NCI-H128 (cell line): Measurements from ENCODE around the gene C17orf100.
A peak's percentile ranks its signal among the peaks of the same experiment; 100 is the strongest.

Experiments
- DNase-seq: peaks from one replicate; lab custom pipeline; 2025; ENCODE audit not compliant: unreplicated experiment; lab: John Stamatoyannopoulos, UW

Gene C17orf100

DNA sequence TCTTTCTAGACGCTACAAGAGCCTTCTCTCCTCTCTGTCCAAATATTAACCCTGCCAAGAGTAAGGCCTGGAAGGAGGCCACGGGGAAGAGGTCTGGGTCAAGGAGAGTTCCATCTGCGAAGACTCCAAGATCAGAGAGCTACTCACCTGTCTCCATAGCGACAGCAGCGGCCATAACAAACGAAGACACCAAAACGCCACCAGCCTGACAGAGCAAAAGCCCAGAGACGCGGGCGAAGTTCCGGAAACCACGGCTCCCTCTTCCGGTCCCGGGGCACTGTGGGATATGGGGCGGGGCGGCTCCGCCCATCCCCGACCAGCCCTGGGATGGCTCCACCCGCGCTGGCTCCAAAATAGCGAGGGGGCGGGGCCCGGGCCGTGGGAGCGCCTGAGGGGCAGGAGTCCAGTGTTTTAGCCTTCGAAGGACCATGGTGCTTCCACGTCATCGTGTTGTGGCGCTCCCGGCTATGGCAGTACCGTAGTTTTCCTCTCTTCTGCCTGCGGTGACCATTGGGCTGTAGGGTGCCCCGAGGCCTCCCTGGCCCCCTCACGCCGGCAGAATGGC, at the start of gene C17orf100, which contains the start of gene MED31:
TSS of gene C17orf100 (plus strand) at position 409 of the 565 bp plus-strand sequence. CDS start at position 561, 152 bp downstream.
TSS of gene MED31 (minus strand) at position 252 of the 565 bp plus-strand sequence. CDS start at position 175, 77 bp downstream.
- peak; percentile 54 for DNase-seq

DNA sequence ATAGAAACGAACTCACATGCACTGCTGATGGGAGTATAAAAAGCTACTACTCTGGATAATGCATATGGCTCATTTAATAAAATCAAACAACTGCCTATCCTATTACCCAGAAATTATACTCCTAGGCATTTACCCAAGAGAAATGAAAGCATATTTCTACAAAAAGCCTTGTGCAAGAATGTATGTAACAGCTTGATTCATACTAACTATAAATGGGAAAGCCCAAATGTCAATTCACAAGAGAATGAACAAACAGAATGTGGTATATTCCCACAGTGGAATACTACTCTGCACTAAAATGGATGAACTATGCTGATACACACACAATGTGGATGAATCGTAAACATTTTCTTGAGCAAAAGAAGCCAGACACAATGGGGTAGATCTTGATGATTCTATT, 49.4 kb upstream of the C17orf100 start:
- no peak for DNase-seq

DNA sequence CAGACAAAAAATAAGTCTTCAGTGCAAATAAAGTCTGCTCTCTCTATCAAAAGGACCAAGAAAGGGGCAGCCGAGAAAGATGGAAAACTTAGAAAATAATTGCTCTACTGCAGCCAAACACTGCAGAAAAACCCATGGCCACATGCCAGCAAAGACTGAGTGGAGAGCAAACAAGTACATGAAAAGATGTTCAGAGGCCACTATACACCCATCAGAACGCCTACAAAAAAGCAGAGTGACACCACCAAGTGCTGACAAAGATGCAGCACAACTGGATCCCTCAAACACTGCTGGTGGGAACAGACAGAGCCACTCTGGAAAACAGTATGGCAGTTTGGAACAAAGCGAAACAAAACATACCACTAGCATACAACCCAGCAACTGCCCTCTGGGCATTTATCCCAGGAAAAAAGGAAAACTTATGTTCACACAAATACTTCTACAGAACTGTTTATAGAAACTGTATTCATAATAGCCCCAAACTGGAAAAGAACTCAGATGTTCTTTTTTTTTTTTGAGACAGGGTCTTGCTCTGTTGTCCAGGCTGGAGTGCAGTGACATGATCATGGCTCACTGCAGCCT, 47.7 kb upstream of the C17orf100 start:
- DNase-seq: no peak

DNA sequence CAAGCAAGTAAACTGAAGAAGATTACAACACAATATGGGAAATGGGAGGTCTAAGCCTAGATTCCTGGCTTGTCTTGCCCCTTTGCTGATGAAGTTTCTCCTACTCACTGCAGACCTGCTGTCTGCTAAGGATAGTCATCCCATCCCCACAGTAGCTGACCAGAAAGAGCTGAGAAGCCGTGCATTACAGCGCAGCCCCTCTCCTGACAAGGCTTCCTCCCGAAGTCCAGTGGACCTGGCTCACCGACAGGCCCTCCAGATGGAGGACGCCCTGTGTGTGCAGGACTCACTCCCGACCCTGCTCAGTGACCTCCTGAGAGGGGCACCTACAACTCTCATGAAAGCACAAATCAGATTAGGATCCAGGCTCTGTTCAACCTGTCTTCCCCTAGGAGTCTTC, 46.4 kb upstream of the C17orf100 start:
- no peak for DNase-seq

DNA sequence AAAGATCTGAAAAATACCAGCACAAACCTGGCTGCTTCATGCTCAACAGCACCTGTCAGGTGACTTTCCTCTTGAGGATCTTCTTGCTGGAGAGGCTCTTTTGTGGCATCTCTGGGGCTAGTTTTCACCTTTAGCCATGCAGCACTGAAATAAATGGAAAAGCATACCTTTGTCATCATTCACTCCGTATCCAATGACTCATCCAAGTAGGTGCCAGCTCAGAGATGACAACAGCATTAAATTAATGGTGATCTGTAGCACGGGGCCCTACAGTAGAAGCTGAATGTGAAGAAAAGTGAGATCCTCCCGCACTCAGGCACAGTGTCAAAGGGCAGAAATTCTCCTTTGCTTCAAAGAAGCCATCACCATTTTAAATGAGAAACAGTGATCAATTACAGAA, 43.2 kb upstream of the C17orf100 start:
- DNase-seq: no peak

DNA sequence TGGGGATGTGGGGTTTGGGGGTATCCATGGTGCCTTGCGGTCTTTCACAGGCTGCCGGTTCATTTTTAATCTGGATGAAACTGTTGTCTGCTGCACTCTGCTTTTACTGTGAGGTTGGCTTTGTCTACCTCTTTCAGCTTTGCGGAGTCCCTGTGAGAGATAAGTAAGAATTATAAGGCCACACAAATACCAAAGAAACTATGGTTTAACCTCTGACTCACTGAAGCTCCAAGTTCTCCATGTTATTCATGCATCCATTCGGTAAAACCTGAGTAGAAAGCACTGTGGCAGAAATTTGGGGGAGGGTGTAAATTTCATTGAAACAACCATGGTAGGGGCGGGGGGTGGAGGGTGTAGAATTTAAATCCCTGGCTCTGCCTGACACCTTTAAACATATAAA, 41.6 kb upstream of the C17orf100 start:
- no peak for DNase-seq

DNA sequence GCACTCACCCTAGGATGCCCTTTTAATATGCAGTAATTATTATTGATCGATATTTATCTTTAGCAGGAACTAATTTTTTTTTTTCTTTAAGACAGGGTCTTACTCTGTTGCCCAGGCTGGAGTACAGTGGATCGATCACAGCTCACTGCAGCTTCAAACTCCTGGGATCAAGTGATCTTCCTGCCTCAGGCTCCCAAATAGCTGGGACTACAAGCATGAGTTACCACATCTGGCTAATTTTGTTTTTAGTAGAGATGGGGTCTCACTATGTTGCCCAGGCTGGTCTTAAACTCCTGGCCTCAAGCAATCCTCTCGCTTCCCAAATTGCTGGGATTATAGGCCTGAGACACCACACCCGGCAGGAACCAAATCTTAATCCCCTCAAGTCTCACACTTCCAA, 40.3 kb upstream of the C17orf100 start:
- DNase-seq: no peak

DNA sequence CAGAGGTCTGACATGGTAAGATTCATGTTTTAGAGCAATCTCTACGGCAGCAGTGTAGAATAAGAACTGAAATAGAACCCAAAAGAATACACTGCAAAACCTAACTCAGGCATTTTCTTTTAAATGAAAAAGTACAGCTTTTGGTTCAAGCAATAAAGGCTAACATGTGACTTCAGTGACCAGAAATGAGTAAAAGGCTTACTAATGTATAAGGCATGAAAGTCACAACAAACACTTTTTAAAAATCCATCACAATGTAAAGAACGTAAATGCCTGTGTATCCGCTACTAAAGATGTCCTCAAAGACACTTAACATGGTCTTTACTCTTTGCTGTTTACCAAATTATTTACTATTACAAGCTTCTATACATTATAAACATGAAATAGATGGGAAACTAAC, 27.6 kb upstream of the C17orf100 start:
- DNase-seq: no peak

DNA sequence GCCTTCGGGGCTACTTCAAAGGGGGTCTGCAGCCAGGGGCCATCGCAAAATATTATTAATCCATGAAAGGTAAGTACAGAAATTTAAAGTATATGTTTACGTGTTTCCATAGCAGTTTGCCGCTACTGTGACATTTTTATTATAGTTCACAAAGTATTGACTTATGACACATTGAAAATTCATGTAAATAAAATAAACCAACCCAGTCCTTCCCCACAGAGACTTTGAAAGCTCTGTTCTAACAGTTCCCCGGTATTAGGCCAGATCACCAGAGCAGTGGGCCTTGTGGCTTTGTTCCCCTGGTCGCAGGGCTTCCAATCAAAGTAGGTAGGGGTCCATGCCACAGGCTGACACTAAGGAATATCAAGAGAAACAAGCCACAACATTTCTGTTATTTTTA, 24.9 kb upstream of the C17orf100 start:
- no peak for DNase-seq

DNA sequence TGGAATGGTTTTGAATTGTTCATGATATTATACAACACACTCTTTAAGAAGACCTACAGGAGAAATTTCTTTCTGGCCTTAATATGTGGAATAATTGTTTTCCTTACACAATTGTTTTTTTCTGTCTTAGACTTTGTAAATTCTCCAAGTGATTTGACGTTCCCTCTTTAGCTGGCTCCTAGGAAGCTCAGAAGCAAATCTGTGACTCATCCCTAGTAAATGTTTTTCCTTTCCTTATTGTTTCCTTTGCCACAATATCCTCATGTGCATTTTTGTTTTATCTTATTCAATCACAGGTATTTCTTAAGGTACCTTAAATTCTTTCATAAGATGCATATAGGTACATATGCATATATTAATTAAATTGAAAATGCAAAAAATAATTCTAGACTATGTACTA, 24.5 kb upstream of the C17orf100 start:
- no peak for DNase-seq

DNA sequence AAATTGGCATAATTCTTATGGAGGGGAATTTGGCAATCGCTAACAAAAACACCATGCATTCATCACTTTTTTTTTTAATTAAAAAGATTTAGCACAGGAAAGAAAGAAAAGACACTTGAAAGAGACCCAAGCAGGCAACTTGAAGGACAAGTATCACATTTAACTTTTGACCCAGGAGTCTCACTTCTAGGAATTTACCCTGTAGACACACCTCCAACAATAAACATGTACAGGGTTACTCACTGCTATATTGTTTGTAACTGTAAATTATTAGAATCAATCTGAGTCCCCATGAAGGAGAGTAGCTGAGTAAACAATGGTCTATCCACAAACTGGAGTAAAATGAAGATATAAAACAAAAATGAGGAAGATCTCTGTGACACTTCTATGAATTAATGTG, 21.2 kb upstream of the C17orf100 start:
- DNase-seq: no peak

DNA sequence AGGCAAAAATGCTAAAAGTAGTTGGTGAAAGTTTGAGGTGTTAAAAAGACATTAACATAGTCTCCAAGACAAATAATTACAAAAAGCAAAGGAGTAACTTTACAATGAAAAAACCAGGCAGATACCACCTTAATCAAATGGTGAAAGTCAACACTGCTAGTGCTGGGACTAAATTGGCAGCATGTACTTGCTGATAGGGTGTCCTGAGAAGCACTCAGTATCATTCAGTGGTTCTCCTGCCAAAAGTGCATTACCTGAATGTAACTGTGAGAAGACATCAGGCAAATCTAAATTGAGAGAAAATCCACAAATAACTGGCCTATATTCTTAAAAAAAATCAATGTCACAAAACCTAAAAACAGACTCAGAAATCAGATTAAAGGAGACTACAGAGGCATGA, 19.0 kb upstream of the C17orf100 start:
- no peak for DNase-seq

DNA sequence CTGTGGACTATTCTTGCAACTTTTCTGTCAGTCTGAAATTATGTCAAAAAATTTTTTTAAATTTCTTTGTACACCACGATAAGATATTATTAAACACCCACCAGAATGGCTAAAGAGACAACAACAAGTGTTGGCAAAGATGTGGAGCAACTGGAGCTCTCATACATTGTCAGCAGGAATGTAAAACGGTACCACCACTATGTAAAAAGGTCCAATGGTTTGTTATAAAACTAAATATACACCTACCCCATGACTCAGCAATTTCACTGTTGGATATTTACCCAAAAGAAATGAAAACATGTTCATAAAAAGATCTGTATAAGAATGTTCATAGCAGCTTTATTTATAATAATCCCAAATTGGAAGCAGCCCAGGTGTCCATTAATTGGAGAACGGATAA, 18.3 kb upstream of the C17orf100 start:
- no peak for DNase-seq

DNA sequence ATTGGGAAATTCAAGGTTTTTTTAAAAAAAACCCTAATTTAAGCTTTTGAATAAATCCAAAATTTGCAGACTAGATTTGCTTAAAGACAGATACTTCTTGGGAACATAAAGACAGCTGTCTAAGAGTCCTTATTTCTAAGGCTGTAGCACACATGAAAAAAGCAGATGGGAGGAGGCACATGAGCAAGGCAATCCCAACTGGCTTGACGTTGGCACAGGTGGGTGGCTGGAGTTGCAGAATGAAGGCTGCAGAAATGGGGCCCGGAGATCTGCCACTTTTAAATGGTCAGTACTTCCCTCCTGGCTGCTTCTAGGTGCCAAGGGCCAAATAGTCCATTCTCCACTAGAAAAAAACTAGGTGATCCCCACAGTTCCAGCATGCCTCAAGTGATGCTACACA, 15.5 kb upstream of the C17orf100 start:
- DNase-seq: no peak

DNA sequence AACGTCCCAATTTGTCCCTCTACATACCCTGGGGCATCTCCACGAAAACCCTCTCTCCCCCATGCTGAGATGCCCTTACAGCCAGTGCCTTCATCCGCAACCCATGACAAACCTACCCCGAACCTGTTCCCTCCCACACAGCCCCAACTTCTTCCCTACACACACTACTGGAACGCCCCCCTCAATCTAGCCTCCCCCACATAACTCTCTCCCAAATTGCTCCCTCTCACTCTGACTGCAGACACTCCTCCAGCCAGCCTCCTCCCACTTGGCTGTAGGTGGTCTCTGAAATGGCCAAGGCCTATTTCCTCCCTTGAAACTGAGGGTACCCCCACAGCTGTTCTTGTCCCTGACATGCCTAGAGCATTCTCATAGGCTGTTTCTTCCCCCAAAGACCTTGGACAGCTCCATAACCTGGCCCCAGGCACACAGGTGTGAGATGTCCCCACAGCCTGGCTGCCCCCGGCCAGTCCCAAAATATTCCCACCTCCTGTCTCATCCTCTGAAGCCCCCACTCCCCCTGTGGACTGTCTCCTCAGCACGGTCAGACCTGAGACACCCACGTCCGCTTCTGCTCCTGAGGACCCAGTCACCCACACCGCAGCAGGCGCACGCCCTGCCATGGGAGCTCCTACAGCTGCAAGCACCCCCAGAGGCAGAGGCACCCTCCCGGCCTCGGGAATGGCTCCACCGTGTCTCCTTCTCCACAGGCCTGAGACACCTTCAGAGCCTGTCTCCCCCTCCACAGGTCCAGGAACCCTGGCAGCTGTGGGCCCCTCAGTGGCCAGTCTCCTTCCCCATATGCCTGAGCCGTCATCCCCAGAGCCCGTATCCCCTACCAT, 14.7 kb upstream of the C17orf100 start:
- DNase-seq: no peak

DNA sequence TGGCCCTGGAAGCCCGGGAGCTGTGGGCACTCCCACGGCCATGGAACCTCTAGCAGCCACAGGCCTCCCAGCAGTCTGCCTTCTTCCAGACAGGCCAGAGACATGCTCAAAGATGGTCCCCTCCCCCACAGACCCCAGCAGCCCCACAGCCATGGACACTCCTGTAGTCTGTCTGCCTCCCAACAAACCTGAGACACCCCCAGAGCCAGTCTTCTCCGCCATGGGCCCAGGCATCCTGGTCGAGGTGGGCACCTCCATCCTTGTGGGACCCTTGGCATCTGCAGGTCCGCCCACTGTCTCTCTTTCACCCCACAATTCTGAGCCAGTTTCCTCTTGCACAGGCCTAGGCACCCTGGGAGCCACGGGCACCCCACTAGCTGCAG, 14.1 kb upstream of the C17orf100 start:
- DNase-seq: no peak

DNA sequence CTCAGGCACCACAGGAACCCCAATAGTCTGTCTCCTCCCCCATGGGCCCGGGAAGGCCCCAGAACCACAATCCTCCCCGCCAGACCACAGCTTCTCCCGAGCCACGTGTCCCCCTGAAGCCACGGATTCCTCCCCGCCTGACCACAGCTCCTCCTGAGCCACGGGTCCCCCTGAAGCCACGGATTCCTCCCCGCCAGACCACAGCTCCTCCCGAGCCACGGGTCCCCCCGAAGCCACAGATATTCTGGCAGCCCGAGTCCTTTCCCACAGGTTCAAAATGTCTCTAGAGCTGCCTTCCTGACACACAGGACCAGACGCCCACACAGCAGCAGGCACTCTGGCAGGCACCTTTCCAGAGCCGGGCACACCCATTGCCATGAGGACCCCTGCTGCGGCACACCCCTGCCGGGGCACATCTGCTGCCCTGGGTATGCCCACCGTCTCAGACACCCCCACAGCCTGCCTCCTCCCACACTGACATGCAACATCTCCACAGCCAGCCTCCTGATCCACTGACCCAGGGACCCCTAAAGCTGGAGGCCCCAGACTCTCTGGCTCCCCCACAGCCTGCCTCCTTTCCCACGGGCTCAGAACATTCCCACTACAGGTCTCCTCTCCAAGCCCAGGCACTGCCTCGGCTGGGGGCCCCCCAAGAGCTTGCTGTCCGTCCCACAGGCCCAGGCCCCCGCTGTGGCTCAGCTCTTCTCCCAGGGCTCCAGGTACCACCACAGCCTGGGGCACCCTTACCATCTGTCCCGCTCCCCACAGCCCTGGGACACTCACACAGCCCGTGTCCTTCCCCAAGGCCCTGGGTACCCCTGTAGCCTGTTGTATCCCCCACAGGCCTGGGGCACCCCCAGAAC, 13.3 kb upstream of the C17orf100 start:
- no peak for DNase-seq

DNA sequence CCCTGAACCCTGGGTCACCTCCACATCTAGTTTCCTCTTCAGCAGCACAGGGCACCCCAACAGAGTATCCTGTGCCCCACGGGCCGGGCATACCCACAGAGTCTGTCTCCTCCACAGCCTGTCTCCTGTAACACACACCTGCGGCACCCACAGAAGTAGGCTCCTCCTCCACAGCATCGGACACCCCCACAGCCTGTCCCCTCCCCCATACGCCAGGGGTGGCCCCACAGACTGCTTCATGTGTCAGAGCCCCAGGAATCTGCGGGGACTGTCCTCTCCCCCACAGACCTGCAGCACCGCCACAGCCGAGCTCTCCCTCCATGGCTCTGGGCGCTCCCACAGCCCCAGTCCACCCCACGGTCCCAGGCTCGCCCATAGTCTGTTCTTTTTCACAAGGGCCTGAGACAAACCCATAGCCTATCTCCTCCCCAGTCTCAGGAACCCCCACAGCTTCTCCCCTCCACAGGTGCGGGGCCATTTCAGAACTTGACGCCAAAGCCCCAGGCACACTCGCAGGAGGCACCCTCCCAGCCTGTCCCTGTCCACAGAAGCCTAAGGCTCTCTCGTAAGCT, 12.5 kb upstream of the C17orf100 start:
- no peak for DNase-seq

DNA sequence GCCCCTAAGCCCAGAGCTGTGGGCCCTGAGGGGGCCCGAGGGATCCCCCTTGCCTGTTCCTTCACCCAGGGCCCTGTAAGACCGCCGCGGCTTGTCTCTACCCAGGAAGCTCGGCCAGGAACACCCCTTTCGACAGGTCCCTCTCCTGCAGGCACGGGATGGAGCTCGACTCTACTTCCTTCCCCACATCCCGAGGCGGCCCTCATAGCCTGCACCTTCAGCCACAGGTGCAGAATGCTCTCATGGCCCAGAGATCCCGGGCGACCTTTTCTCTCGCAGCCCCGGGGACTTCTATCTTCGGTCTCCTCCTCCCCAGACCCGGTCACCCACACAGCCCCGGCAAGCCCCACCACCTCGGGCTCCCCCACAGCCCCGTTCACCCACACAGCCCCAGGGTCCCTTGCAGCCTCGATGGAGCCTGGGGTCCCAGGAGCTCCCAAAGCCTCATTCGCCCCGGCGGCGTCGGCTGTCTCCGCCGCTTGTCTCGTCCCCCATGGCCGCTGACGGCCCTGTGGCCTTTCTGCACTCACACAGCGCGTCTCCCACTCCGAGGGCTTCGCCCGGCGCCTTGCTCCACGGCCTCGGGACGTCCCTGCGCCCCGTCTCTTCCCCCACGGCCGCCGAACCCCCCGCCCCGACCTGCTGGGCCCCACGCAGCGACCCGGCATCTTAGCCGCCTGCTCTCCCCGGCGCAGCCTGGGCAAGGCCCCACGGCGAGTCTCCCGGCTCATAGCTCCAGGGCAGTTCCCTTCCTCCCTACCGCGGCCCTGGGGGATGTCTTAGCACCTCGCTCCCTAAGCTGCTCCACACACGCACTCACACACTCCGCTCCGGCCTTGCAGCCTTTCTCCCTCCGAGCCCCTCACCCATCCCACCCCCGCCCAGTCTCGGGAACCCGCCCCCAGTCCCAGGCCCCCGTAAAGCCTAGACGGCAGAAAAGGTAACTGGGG, 11.7 kb upstream of the C17orf100 start:
- no peak for DNase-seq
